ENCODE measurements around the gene MMP21. TPM values are rescaled to one million over a fixed set of nuclear protein-coding genes. Genes with fewer than 3 reads are reported as not detected.
A peak's percentile ranks its signal among the peaks of the same experiment; 100 is the strongest.

The MMP21 gene
- total RNA-seq, 4 donors from 2014 or later: 0.67 TPM; not detected in 3

GRCh38 chr10:125773687-125774543, 1.7 kb downstream of the MMP21 start:
- no peak overlapping the region for H3K4me3 ChIP-seq (replicated peaks in 1 of 3)
- H3K27me3 ChIP-seq: no peaks in the 10 kb centered on the region
- H3K36me3 ChIP-seq: no peaks in the 10 kb centered on the region
- DNase-seq: no peak
- no peak overlapping the region for H3K27ac ChIP-seq
- intact Hi-C loops (cut with DNase I): no loop called here
- TF ChIP-seq POLR2A (IDR thresholded peaks at IDR 0.05): no peak
- TF ChIP-seq CTCF (IDR thresholded peaks at IDR 0.05): no peak
- WGBS, 2 donors: 59 to 77% methylated on average over 28 to 32 of the region's 75 CpGs
- no peaks in the 10 kb centered on the region for H3K4me1 ChIP-seq
- H3K9me3 ChIP-seq: no peaks in the 10 kb centered on the region

GRCh38 chr10:125772864-125773180, 2.8 kb downstream of the MMP21 start:
- WGBS, 2 donors: 88 to 97% methylated on average over 11 of the region's 11 CpGs

GRCh38 chr10:125772112-125772863, 3.3 kb downstream of the MMP21 start:
- H3K27me3 ChIP-seq: no peaks in the 10 kb centered on the region
- no peaks in the 10 kb centered on the region for H3K36me3 ChIP-seq
- peaks cover 0 to 11% of the 10 kb centered on the region in 2 donors for H3K4me1 ChIP-seq
- DNase-seq: no peak
- no peak overlapping the region for H3K4me3 ChIP-seq (replicated peaks in 1 of 3)
- WGBS, 2 donors: 90 to 91% methylated on average over 27 to 28 of the region's 28 CpGs
- H3K9me3 ChIP-seq: no peaks in the 10 kb centered on the region
- intact Hi-C loops (cut with DNase I): no loop called here
- no peak for TF ChIP-seq POLR2A (IDR thresholded peaks at IDR 0.05)
- no peak for TF ChIP-seq CTCF (IDR thresholded peaks at IDR 0.05)
- H3K27ac ChIP-seq: no peak overlapping the region

More at GRCh38 chr10:125772864-125773180, 2.8 kb downstream of the MMP21 start:
- no peak overlapping the region for H3K4me3 ChIP-seq (replicated peaks in 1 of 3)
- H3K4me1 ChIP-seq: peaks cover 0 to 10% of the 10 kb centered on the region in 2 donors
- H3K36me3 ChIP-seq: no peaks in the 10 kb centered on the region
- no peaks in the 10 kb centered on the region for H3K9me3 ChIP-seq
- H3K27me3 ChIP-seq: no peaks in the 10 kb centered on the region
- intact Hi-C loops (cut with DNase I): no loop called here
- no peak overlapping the region for H3K27ac ChIP-seq
- TF ChIP-seq POLR2A (IDR thresholded peaks at IDR 0.05): no peak
- no peak for TF ChIP-seq CTCF (IDR thresholded peaks at IDR 0.05)
- DNase-seq: no peak

- Histone ChIP-seq H3K4me1 (peaks cover 0 to 11% of the 10 kb centered on the region in 2 donors), H3K9me3 (no peaks in the 10 kb centered on the region), H3K36me3 (no peaks in the 10 kb centered on the region), H3K27ac (no peak overlapping the region), H3K27me3 (no peaks in the 10 kb centered on the region), H3K4me3 (replicated peaks in 1 of 3) (no peak overlapping the region)
- no peak for DNase-seq
- intact Hi-C loops (cut with DNase I): no loop called here
- 63 to 67% methylated on average over 5 of the region's 5 CpGs for WGBS, 2 donors
- TF ChIP-seq CTCF (IDR thresholded peaks at IDR 0.05) (no peak), POLR2A (IDR thresholded peaks at IDR 0.05) (no peak)
Measured at GRCh38 chr10:125770844-125771243, 4.8 kb downstream of the MMP21 start.

GRCh38 chr10:125769175-125769574, 6.4 kb downstream of the MMP21 start:
- no peaks in the 10 kb centered on the region for H3K27me3 ChIP-seq
- intact Hi-C loops (cut with DNase I): no loop called here
- DNase-seq: no peak
- peak overlapping the region in 1 of 3 donors; percentile 6 for H3K27ac ChIP-seq
- TF ChIP-seq CTCF (IDR thresholded peaks at IDR 0.05): no peak
- TF ChIP-seq POLR2A (IDR thresholded peaks at IDR 0.05): no peak
- H3K4me1 ChIP-seq: peaks cover 0 to 11% of the 10 kb centered on the region in 2 donors
- peaks cover 8 to 9% of the 10 kb centered on the region in 2 donors for H3K36me3 ChIP-seq
- H3K9me3 ChIP-seq: no peaks in the 10 kb centered on the region
- WGBS, 2 donors: 91 to 94% methylated on average over 12 of the region's 12 CpGs
- no peak overlapping the region for H3K4me3 ChIP-seq (replicated peaks in 1 of 3)

Measured in thyroid gland (tissue), 4 donors.